ENCODE measurements around the gene AK5. TPM values are rescaled to one million over a fixed set of nuclear protein-coding genes. Genes with fewer than 3 reads are reported as not detected.

The AK5 gene
- total RNA-seq, 4 donors from 2014 or later, result 1.1 to 2.1 (median 1.2) TPM; not detected in 1

DNA sequence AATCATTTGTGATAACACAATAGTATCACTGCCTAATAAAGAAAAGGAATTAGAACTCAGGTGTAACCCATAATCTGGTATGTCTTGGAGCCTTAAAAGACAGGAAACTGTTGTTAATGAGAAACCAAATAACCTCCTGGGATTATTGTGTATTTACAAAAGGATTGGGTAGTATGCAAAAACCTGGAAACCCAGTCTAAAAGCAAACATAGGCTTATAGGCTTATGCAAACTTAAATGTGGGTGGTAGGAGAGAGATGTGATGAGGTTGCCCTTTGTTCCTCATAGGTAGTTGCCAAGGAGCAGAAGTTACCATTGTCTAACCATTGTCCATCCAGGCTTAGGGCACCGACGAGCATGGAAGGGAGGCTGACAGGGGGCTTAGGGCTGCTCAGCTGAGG lies 165.8 kb downstream of the AK5 start:
- H3K27ac ChIP-seq, result no peak overlapping the region
- 96% methylated on average over 2 of the region's 2 CpGs for WGBS
- TF ChIP-seq EP300 (IDR thresholded peaks at IDR 0.05) (no peak), POLR2AphosphoS5 (IDR thresholded peaks at IDR 0.05) (no peak), POLR2A (IDR thresholded peaks at IDR 0.05) (no peak)
- TF ChIP-seq, protein P1, sequence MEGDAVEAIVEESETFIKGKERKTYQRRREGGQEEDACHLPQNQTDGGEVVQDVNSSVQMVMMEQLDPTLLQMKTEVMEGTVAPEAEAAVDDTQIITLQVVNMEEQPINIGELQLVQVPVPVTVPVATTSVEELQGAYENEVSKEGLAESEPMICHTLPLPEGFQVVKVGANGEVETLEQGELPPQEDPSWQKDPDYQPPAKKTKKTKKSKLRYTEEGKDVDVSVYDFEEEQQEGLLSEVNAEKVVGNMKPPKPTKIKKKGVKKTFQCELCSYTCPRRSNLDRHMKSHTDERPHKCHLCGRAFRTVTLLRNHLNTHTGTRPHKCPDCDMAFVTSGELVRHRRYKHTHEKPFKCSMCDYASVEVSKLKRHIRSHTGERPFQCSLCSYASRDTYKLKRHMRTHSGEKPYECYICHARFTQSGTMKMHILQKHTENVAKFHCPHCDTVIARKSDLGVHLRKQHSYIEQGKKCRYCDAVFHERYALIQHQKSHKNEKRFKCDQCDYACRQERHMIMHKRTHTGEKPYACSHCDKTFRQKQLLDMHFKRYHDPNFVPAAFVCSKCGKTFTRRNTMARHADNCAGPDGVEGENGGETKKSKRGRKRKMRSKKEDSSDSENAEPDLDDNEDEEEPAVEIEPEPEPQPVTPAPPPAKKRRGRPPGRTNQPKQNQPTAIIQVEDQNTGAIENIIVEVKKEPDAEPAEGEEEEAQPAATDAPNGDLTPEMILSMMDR (IDR thresholded peaks at IDR 0.05), result no peak

DNA sequence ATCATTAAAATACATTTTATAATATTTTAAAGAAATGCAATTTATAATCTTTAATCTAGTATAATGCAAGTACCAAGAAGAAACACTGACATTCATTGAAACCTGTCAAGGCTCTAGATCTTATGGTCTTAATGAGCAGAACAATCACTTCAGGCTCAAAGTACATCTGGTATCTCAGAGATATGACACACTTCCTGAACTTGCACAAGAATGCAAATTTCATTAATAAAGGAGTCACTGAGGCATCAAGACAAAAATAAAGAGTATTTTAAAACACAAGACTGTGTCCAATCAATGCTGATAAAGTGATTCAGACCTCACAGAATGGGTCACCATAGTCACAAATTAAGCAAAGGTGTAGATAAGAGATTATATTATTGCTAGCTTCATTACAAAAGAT lies 178.1 kb downstream of the AK5 start:
- Histone ChIP-seq H3K4me3 (no peak overlapping the region), H3K4me1 (no peaks in the 10 kb centered on the region), H3K27me3 (no peaks in the 10 kb centered on the region), H3K27ac (no peak overlapping the region), H3K9me3 (no peaks in the 10 kb centered on the region), H3K36me3 (no peaks in the 10 kb centered on the region)
- no peak for TF ChIP-seq POLR2A (IDR thresholded peaks at IDR 0.05)
- TF ChIP-seq, protein P1 (IDR thresholded peaks at IDR 0.05), result no peak
- no peak for DNase-seq (ENCODE audit: low spot score in 2 of 2)

More for the DNA sequence above, 165.8 kb downstream of the AK5 start:
- Histone ChIP-seq H3K9me3 (no peaks in the 10 kb centered on the region), H3K4me1 (no peaks in the 10 kb centered on the region), H3K36me3 (no peaks in the 10 kb centered on the region), H3K4me3 (no peak overlapping the region), H3K27me3 (no peaks in the 10 kb centered on the region)
- no peak for DNase-seq (ENCODE audit: low spot score in 2 of 2)

DNA sequence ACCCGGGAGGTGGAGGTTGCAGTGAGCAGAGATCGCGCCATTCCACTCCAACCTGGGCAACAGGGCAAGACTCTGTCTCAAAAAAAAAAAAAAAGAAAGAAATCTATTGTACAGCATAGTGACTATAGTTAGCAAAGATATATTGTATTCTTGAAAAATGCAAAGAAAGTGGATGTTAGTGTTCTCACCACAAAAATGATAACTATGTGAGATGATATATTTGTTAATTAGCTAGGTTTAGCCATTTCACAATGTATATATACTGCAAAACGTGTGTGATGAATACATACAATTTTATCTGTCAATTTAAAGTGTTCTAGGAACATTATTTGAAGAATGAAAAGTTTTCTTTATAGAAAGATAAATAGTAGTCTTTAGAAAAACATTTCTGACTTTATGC lies 179.9 kb downstream of the AK5 start:
- DNase-seq (ENCODE audit: low spot score in 2 of 2), result no peak
- no peaks in the 10 kb centered on the region for H3K9me3 ChIP-seq

DNA sequence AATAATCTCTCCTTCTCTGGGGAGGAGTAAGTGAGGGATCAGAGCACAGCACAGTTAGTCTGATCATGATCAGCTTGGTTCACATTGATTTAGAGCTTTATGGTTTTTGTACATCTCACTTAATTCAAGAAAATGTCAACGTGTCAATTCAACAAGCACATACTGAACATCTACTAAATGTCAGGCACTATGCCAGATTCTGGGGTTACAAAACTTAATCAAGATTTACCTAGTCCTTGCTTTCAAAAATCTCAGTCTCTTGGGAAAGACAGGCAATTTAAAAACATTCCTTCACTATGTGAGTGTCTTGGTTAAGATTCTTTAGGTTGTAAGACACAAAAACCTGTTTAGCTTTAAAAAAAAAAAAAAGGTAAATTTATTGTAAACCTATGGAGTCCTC lies 181.4 kb downstream of the AK5 start:
- WGBS, result 45% methylated on average over 1 of the region's 1 CpG
- Histone ChIP-seq H3K27ac (no peak overlapping the region), H3K36me3 (no peaks in the 10 kb centered on the region), H3K9me3 (no peaks in the 10 kb centered on the region), H3K4me3 (no peak overlapping the region), H3K4me1 (no peaks in the 10 kb centered on the region), H3K27me3 (no peaks in the 10 kb centered on the region)
- TF ChIP-seq POLR2AphosphoS5 (IDR thresholded peaks at IDR 0.05), result no peak
- no peak for TF ChIP-seq EP300 (IDR thresholded peaks at IDR 0.05)
- TF ChIP-seq, protein P1 (IDR thresholded peaks at IDR 0.05), result no peak
- TF ChIP-seq POLR2A (IDR thresholded peaks at IDR 0.05), result no peak
- no peak for DNase-seq (ENCODE audit: low spot score in 2 of 2)

More for the DNA sequence above, 179.9 kb downstream of the AK5 start:
- TF ChIP-seq POLR2A (IDR thresholded peaks at IDR 0.05) (no peak), EP300 (IDR thresholded peaks at IDR 0.05) (no peak), POLR2AphosphoS5 (IDR thresholded peaks at IDR 0.05) (no peak)
- TF ChIP-seq, protein P1 (IDR thresholded peaks at IDR 0.05), result no peak
- Histone ChIP-seq H3K36me3 (no peaks in the 10 kb centered on the region), H3K27me3 (no peaks in the 10 kb centered on the region), H3K27ac (no peak overlapping the region), H3K4me3 (no peak overlapping the region), H3K4me1 (no peaks in the 10 kb centered on the region)
- WGBS, result 79% methylated on average over 4 of the region's 4 CpGs

DNA sequence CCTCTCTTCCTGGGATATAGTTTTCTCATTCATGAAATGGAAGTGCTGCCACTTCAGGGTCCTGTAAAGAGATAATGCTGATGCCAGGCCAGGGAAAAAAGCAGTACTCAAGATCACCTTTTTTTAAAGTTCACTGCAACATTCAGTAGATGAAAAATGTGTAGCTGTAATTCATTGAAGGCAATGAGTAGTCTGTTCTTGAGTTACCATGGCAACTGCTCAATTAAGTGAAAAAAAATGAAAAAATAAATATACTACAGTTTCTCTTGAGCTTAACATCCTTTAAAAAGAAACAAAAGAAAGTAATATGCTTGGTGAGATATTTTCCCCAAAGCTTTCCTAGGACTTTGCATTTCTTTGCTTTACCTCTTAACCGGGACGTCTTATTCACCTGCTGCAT lies 183.3 kb downstream of the AK5 start:
- DNase-seq (ENCODE audit: low spot score in 2 of 2), result no peak
- no peaks in the 10 kb centered on the region for H3K27me3 ChIP-seq
- no peak overlapping the region for H3K27ac ChIP-seq
- no peaks in the 10 kb centered on the region for H3K36me3 ChIP-seq
- no peaks in the 10 kb centered on the region for H3K4me1 ChIP-seq
- no peaks in the 10 kb centered on the region for H3K9me3 ChIP-seq
- 87% methylated on average over 2 of the region's 2 CpGs for WGBS
- TF ChIP-seq POLR2AphosphoS5 (IDR thresholded peaks at IDR 0.05) (no peak), EP300 (IDR thresholded peaks at IDR 0.05) (no peak), POLR2A (IDR thresholded peaks at IDR 0.05) (no peak)
- TF ChIP-seq, protein P1 (IDR thresholded peaks at IDR 0.05), result no peak
- H3K4me3 ChIP-seq, result no peak overlapping the region

Measured in suprapubic skin (tissue), 4 donors.